HEK293 (cell line): ENCODE measurements around the gene SPTBN5.

ENCODE experiments used
- HOXD13 ChIP-seq: sonication (generic); formaldehyde crosslinking; IDR thresholded peaks from 2 replicates; pipeline ENCODE4 v1.8.0; 2022; ENCODE audit warnings: missing genetic modification reagents, borderline replicate concordance
- KLF1 ChIP-seq: fragments of 450-650 bp; formaldehyde crosslinking; IDR thresholded peaks from 2 replicates; pipeline ENCODE4 v1.5.1; 2016; ENCODE audit warnings: missing biosample characterization, missing genetic modification characterization
- KLF9 ChIP-seq: fragments of 450-650 bp; formaldehyde crosslinking; IDR thresholded peaks from 2 replicates; pipeline ENCODE4 v1.5.1; 2016; ENCODE audit warnings: missing biosample characterization, missing genetic modification characterization, low read depth
- ZNF274 ChIP-seq, 2 experiments: fragments of 200-500 bp in 1 of 2; fragments of 450-650 bp in 1 of 2; sonication (Bioruptor generic) in 1 of 2; formaldehyde crosslinking in 1 of 2; IDR thresholded peaks; 2 replicates each; pipeline versions ENCODE4 v1.5.1 to v1.6.1; 2014 to 2016; ENCODE audit warnings: borderline replicate concordance in 1 of 2, inconsistent platforms in 1 of 2, low read length in 1 of 2, missing biosample characterization in 1 of 2, missing genetic modification characterization in 1 of 2
- ZNF521 ChIP-seq: fragments of 450-650 bp; formaldehyde crosslinking; IDR thresholded peaks from 2 replicates; pipeline ENCODE4 v1.5.1; 2017; ENCODE audit warnings: missing biosample characterization, mild to moderate bottlenecking, missing genetic modification characterization
- TF ChIP-seq, protein P1 (sequence below): fragments of 450-650 bp; formaldehyde crosslinking; IDR thresholded peaks from 2 replicates; pipeline ENCODE4 v1.5.1; 2016; ENCODE audit warnings: missing biosample characterization, missing genetic modification characterization
- TF ChIP-seq, protein P2 (sequence below): sonication (generic); formaldehyde crosslinking; IDR thresholded peaks from 2 replicates; pipeline ENCODE4 v1.8.1; 2022; ENCODE audit warnings: mild to moderate bottlenecking, moderate library complexity, missing genetic modification reagents
- TF ChIP-seq, protein P3 (sequence below): fragments of 450-650 bp; formaldehyde crosslinking; IDR thresholded peaks from 2 replicates; pipeline ENCODE4 v1.5.1; 2016; ENCODE audit warnings: missing biosample characterization, missing genetic modification characterization

DNA sequence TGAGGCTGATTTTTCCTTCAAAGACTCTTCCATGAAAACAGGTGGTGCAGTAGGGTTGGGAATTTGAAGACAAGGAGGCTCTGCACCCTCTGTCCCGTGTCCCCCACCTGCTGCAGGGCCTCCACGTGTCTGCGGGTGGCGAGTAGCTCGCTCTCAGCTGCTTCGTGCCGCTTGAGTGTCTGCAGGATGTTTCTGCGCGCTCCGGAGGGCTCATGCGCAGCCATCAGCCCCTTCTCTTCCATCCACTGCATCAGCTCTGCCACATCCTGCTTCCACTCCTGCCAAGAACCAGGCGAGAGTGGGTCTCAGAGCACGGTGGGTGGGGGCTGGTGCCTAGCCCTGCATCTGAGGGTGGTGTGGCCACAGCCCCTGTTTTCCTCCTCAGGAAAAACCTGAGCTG is 17.8 kb downstream of the SPTBN5 start:
- no peak for TF ChIP-seq ZNF274 (IDR thresholded peaks at IDR 0.05; ENCODE audit: low read length)
- TF ChIP-seq ZNF274 (tag by site-specific recombination; IDR thresholded peaks at IDR 0.05; ENCODE audit: borderline replicate concordance) = no peak
- TF ChIP-seq, protein P1, sequence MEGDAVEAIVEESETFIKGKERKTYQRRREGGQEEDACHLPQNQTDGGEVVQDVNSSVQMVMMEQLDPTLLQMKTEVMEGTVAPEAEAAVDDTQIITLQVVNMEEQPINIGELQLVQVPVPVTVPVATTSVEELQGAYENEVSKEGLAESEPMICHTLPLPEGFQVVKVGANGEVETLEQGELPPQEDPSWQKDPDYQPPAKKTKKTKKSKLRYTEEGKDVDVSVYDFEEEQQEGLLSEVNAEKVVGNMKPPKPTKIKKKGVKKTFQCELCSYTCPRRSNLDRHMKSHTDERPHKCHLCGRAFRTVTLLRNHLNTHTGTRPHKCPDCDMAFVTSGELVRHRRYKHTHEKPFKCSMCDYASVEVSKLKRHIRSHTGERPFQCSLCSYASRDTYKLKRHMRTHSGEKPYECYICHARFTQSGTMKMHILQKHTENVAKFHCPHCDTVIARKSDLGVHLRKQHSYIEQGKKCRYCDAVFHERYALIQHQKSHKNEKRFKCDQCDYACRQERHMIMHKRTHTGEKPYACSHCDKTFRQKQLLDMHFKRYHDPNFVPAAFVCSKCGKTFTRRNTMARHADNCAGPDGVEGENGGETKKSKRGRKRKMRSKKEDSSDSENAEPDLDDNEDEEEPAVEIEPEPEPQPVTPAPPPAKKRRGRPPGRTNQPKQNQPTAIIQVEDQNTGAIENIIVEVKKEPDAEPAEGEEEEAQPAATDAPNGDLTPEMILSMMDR (tag by site-specific recombination) = no peak
- TF ChIP-seq, protein P2, sequence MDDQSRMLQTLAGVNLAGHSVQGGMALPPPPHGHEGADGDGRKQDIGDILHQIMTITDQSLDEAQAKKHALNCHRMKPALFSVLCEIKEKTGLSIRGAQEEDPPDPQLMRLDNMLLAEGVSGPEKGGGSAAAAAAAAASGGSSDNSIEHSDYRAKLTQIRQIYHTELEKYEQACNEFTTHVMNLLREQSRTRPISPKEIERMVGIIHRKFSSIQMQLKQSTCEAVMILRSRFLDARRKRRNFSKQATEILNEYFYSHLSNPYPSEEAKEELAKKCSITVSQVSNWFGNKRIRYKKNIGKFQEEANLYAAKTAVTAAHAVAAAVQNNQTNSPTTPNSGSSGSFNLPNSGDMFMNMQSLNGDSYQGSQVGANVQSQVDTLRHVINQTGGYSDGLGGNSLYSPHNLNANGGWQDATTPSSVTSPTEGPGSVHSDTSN = no peak
- no peak for TF ChIP-seq ZNF521 (tag by site-specific recombination)
- no peak for TF ChIP-seq KLF1 (tag by site-specific recombination)
- no peak for TF ChIP-seq HOXD13 (CRISPR knock-in tag)
- TF ChIP-seq, protein P3, sequence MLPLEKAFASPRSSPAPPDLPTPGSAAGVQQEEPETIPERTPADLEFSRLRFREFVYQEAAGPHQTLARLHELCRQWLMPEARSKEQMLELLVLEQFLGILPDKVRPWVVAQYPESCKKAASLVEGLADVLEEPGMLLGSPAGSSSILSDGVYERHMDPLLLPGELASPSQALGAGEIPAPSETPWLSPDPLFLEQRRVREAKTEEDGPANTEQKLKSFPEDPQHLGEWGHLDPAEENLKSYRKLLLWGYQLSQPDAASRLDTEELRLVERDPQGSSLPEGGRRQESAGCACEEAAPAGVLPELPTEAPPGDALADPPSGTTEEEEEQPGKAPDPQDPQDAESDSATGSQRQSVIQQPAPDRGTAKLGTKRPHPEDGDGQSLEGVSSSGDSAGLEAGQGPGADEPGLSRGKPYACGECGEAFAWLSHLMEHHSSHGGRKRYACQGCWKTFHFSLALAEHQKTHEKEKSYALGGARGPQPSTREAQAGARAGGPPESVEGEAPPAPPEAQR (tag by site-specific recombination) = no peak
- no peak for TF ChIP-seq KLF9 (tag by site-specific recombination)
